ENCODE data around the gene NINJ1. TPM values are rescaled to one million over a fixed set of nuclear protein-coding genes. Genes with fewer than 3 reads are reported as not detected.

NINJ1 gene
- total RNA-seq, 1 experiment from 2014 or later, result 30.5 TPM

- no peaks in the 10 kb centered on the region for H3K9me2 ChIP-seq (replicated peaks; ENCODE audit: low read length)
- no peak overlapping the region for H3K9ac ChIP-seq (ENCODE audit: low read length)
- no peak overlapping the region for H2AFZ ChIP-seq (ENCODE audit: low read length)
- intact Hi-C loops (cut with micrococcal nuclease), result no loop called here
- no peaks in the 10 kb centered on the region for H3K9me3 ChIP-seq (ENCODE audit: low read length)
- no peaks in the 10 kb centered on the region for H4K20me1 ChIP-seq (ENCODE audit: low read length)
- no peak for ATAC-seq
- H3K4me1 ChIP-seq (ENCODE audit: insufficient read depth, low read length), result peaks cover 19% of the 10 kb centered on the region
- no peaks in the 10 kb centered on the region for H3F3A ChIP-seq (ENCODE audit: low read length, unreplicated experiment)
- CTCF ChIA-PET, result no interaction called here
- BruUV-seq (replicated peaks), result no TSS peak
- peaks cover 23% of the 10 kb centered on the region for H3K79me2 ChIP-seq (ENCODE audit: low read length)
- no peak overlapping the region for H3K4me3 ChIP-seq (ENCODE audit: low read length)
- H3K27ac ChIP-seq (ENCODE audit: low read length), result no peak overlapping the region
- DNase-seq, result no peak
- no peaks in the 10 kb centered on the region for H3K36me3 ChIP-seq (ENCODE audit: low read depth, low read length)
- no peaks in the 10 kb centered on the region for H3K27me3 ChIP-seq (ENCODE audit: low read length)
- TF ChIP-seq CTCF (conservative IDR thresholded peaks at IDR 0.05; ENCODE audit: low read depth, low read length) (no peak), EZH2phosphoT487 (IDR thresholded peaks at IDR 0.05; ENCODE audit: borderline replicate concordance, low read length) (no peak), EZH2 (IDR thresholded peaks at IDR 0.05; ENCODE audit: low read length, unreplicated experiment) (no peak)
- H3K4me2 ChIP-seq (ENCODE audit: low read length), result no peak overlapping the region
- POLR2A ChIA-PET (ENCODE audit: unreplicated experiment), result no interaction called here
Measured at GRCh38 chr9:93130861-93131481, 3.1 kb downstream of the NINJ1 start.

- no peak for ATAC-seq
- H3K36me3 ChIP-seq (ENCODE audit: low read depth, low read length), result no peaks in the 10 kb centered on the region
- no peaks in the 10 kb centered on the region for H4K20me1 ChIP-seq (ENCODE audit: low read length)
- no peak for TF ChIP-seq CTCF (conservative IDR thresholded peaks at IDR 0.05; ENCODE audit: low read depth, low read length)
- no peak for TF ChIP-seq EZH2phosphoT487 (IDR thresholded peaks at IDR 0.05; ENCODE audit: borderline replicate concordance, low read length)
- TF ChIP-seq EZH2 (IDR thresholded peaks at IDR 0.05; ENCODE audit: low read length, unreplicated experiment), result no peak
- H3K27me3 ChIP-seq (ENCODE audit: low read length), result no peaks in the 10 kb centered on the region
- POLR2A ChIA-PET (ENCODE audit: unreplicated experiment), result no interaction called here
- no peak overlapping the region for H3K9ac ChIP-seq (ENCODE audit: low read length)
- peaks cover 23% of the 10 kb centered on the region for H3K79me2 ChIP-seq (ENCODE audit: low read length)
- DNase-seq, result no peak
- H3K9me3 ChIP-seq (ENCODE audit: low read length), result no peaks in the 10 kb centered on the region
- H2AFZ ChIP-seq (ENCODE audit: low read length), result no peak overlapping the region
- no peak overlapping the region for H3K4me2 ChIP-seq (ENCODE audit: low read length)
- H3K9me2 ChIP-seq (replicated peaks; ENCODE audit: low read length), result no peaks in the 10 kb centered on the region
- no TSS peak for BruUV-seq (replicated peaks)
- no peak overlapping the region for H3K27ac ChIP-seq (ENCODE audit: low read length)
- H3F3A ChIP-seq (ENCODE audit: low read length, unreplicated experiment), result no peaks in the 10 kb centered on the region
- intact Hi-C loops (cut with micrococcal nuclease), result no loop called here
- CTCF ChIA-PET, result no interaction called here
- peaks cover 18% of the 10 kb centered on the region for H3K4me1 ChIP-seq (ENCODE audit: insufficient read depth, low read length)
- H3K4me3 ChIP-seq (ENCODE audit: low read length), result no peak overlapping the region
Measured at GRCh38 chr9:93129691-93130500, 4.2 kb downstream of the NINJ1 start.

- H4K20me1 ChIP-seq (ENCODE audit: low read length), result no peaks in the 10 kb centered on the region
- no peak overlapping the region for H3K27ac ChIP-seq (ENCODE audit: low read length)
- no peak for ATAC-seq
- DNase-seq, result no peak
- intact Hi-C loops (cut with micrococcal nuclease), result no loop called here
- ChIA-PET CTCF (no interaction called here), POLR2A (ENCODE audit: unreplicated experiment) (no interaction called here)
- H3K27me3 ChIP-seq (ENCODE audit: low read length), result no peaks in the 10 kb centered on the region
- H3F3A ChIP-seq (ENCODE audit: low read length, unreplicated experiment), result no peaks in the 10 kb centered on the region
- H3K79me2 ChIP-seq (ENCODE audit: low read length), result peaks cover 23% of the 10 kb centered on the region
- H3K4me1 ChIP-seq (ENCODE audit: insufficient read depth, low read length), result peaks cover 13% of the 10 kb centered on the region
- H3K9ac ChIP-seq (ENCODE audit: low read length), result no peak overlapping the region
- no peak overlapping the region for H2AFZ ChIP-seq (ENCODE audit: low read length)
- no peaks in the 10 kb centered on the region for H3K36me3 ChIP-seq (ENCODE audit: low read depth, low read length)
- no peaks in the 10 kb centered on the region for H3K9me3 ChIP-seq (ENCODE audit: low read length)
- H3K4me2 ChIP-seq (ENCODE audit: low read length), result no peak overlapping the region
- no peaks in the 10 kb centered on the region for H3K9me2 ChIP-seq (replicated peaks; ENCODE audit: low read length)
- no TSS peak for BruUV-seq (replicated peaks)
- no peak overlapping the region for H3K4me3 ChIP-seq (ENCODE audit: low read length)
- TF ChIP-seq EZH2phosphoT487 (IDR thresholded peaks at IDR 0.05; ENCODE audit: borderline replicate concordance, low read length) (no peak), CTCF (conservative IDR thresholded peaks at IDR 0.05; ENCODE audit: low read depth, low read length) (no peak), EZH2 (IDR thresholded peaks at IDR 0.05; ENCODE audit: low read length, unreplicated experiment) (no peak)
Measured at GRCh38 chr9:93129286-93129685, 4.8 kb downstream of the NINJ1 start.
